SJSA1 (cell line): ENCODE measurements around the gene ASTL. TPM values are rescaled to one million over a fixed set of nuclear protein-coding genes. Genes with fewer than 3 reads are reported as not detected.
"Not testable (repeated sequence)": the region's sequence is repeated elsewhere in the genome, so short reads cannot be mapped to it uniquely, and the experiment has no call there.

ENCODE experiments used
- DNase-seq, 2 experiments: peaks; one replicate each; pipeline ENCODE4 v3.0.0-alpha.2; 2015 to 2020; ENCODE audit warnings: low spot score in 2 of 2, low read depth in 1 of 2
- H3K27ac ChIP-seq: fragments of 250-450 bp; sonication (Bioruptor Pico); 2 replicates; pipeline ENCODE4 v1.5.1; 2020; ENCODE audit warnings: mild to moderate bottlenecking, moderate library complexity
- H3K27me3 ChIP-seq: fragments of 250-450 bp; sonication (Bioruptor Pico); replicated peaks from 2 replicates; pipeline ENCODE4 v1.5.1; 2020; ENCODE audit warnings: mild to moderate bottlenecking, moderate library complexity
- H3K36me3 ChIP-seq: fragments of 250-450 bp; sonication (Bioruptor Pico); 2 replicates; pipeline ENCODE4 v1.5.1; 2020; ENCODE audit warnings: mild to moderate bottlenecking
- H3K4me1 ChIP-seq: fragments of 250-450 bp; sonication (Bioruptor Pico); replicated peaks from 2 replicates; pipeline ENCODE4 v1.6.1; 2021; ENCODE audit warnings: mild to moderate bottlenecking
- H3K4me3 ChIP-seq: fragments of 250-450 bp; sonication (Bioruptor Pico); 2 replicates; pipeline ENCODE4 v1.5.1; 2020; ENCODE audit warnings: mild to moderate bottlenecking
- H3K9me3 ChIP-seq: fragments of 250-450 bp; sonication (Bioruptor Pico); replicated peaks from 2 replicates; pipeline ENCODE4 v1.5.1; 2020; ENCODE audit warnings: mild to moderate bottlenecking
- total RNA-seq: library from RNA; depleted of rRNA; stranded (reverse); fragments of >200 nt; shearing (Covaris generic); gene quantifications from 2 replicates; pipeline ENCODE4 v1.2.3, GENCODE V29; 2014

ASTL gene
- total RNA-seq, 1 experiment from 2014 or later, result not detected

GRCh38 chr2:96146881-96147592 is 8.7 kb upstream of the ASTL start:
- H3K36me3 ChIP-seq, result peaks cover 6% of the 10 kb centered on the region; the same call in 1 of the 2 replicates
- peaks cover 44% of the 10 kb centered on the region for H3K4me1 ChIP-seq
- no peak overlapping the region for H3K4me3 ChIP-seq
- peaks cover 14% of the 10 kb centered on the region for H3K27me3 ChIP-seq
- no peak for DNase-seq
- no peak overlapping the region for H3K27ac ChIP-seq
- peaks cover 4% of the 10 kb centered on the region for H3K9me3 ChIP-seq

GRCh38 chr2:96146153-96146880 is 8.0 kb upstream of the ASTL start:
- H3K27ac ChIP-seq, result no peak overlapping the region
- DNase-seq, result no peak
- peaks cover 14% of the 10 kb centered on the region for H3K27me3 ChIP-seq
- H3K4me1 ChIP-seq, result peaks cover 44% of the 10 kb centered on the region
- peaks cover 4% of the 10 kb centered on the region for H3K9me3 ChIP-seq
- no peak overlapping the region for H3K4me3 ChIP-seq
- H3K36me3 ChIP-seq, result peaks cover 6% of the 10 kb centered on the region; the same call in 1 of the 2 replicates

GRCh38 chr2:96145848-96146152 is 7.5 kb upstream of the ASTL start:
- Histone ChIP-seq H3K9me3 (peaks cover 4% of the 10 kb centered on the region), H3K27ac (no peak overlapping the region), H3K4me1 (peaks cover 44% of the 10 kb centered on the region), H3K36me3 (peaks cover 6% of the 10 kb centered on the region; the same call in 1 of the 2 replicates), H3K4me3 (no peak overlapping the region), H3K27me3 (peaks cover 14% of the 10 kb centered on the region)
- no peak for DNase-seq

GRCh38 chr2:96145036-96145847 is 6.9 kb upstream of the ASTL start, which contains the start of gene DUSP2:
Gene DUSP2 (minus strand): TSS chr2:96145440. CDS start chr2:96145354, 86 bp downstream.
- peak in 1 of 2 experiments; percentile 50 for DNase-seq
- Histone ChIP-seq H3K4me3 (peak within 1 kb of the TSS; percentile 38), H3K27me3 (peaks cover 14% of the 10 kb centered on the region), H3K4me1 (peaks cover 44% of the 10 kb centered on the region), H3K9me3 (peaks cover 4% of the 10 kb centered on the region), H3K36me3 (peaks cover 6% of the 10 kb centered on the region; the same call in 1 of the 2 replicates), H3K27ac (no peak within 1 kb of the TSS)

GRCh38 chr2:96144481-96145035 is 6.3 kb upstream of the ASTL start:
- Histone ChIP-seq H3K27ac (no peak overlapping the region), H3K4me1 (peaks cover 44% of the 10 kb centered on the region), H3K4me3 (peak overlapping the region; percentile 38), H3K9me3 (peaks cover 4% of the 10 kb centered on the region), H3K27me3 (peaks cover 14% of the 10 kb centered on the region), H3K36me3 (peaks cover 6% of the 10 kb centered on the region; the same call in 1 of the 2 replicates)
- no peak for DNase-seq

GRCh38 chr2:96143848-96144480 is 5.7 kb upstream of the ASTL start:
- Histone ChIP-seq H3K27me3 (peaks cover 14% of the 10 kb centered on the region), H3K27ac (no peak overlapping the region), H3K4me3 (no peak overlapping the region), H3K4me1 (peaks cover 40% of the 10 kb centered on the region), H3K36me3 (peaks cover 6% of the 10 kb centered on the region; the same call in 1 of the 2 replicates), H3K9me3 (peaks cover 4% of the 10 kb centered on the region)
- DNase-seq, result no peak

GRCh38 chr2:96143231-96143847 is 5.0 kb upstream of the ASTL start:
- Histone ChIP-seq H3K4me3 (no peak overlapping the region), H3K9me3 (peaks cover 4% of the 10 kb centered on the region), H3K36me3 (peaks cover 6% of the 10 kb centered on the region; the same call in 1 of the 2 replicates), H3K4me1 (peaks cover 34% of the 10 kb centered on the region), H3K27me3 (peaks cover 14% of the 10 kb centered on the region), H3K27ac (no peak overlapping the region)
- no peak for DNase-seq

GRCh38 chr2:96142217-96143113 is 4.2 kb upstream of the ASTL start:
- Histone ChIP-seq H3K4me3 (no peak overlapping the region), H3K36me3 (peaks cover 6% of the 10 kb centered on the region; the same call in 1 of the 2 replicates), H3K27me3 (peaks cover 14% of the 10 kb centered on the region), H3K9me3 (peaks cover 4% of the 10 kb centered on the region), H3K4me1 (peaks cover 25% of the 10 kb centered on the region), H3K27ac (no peak overlapping the region)
- DNase-seq, result no peak

GRCh38 chr2:96141624-96141967 is 3.3 kb upstream of the ASTL start:
- H3K4me3 ChIP-seq, H3K27ac ChIP-seq, H3K9me3 ChIP-seq, H3K36me3 ChIP-seq, DNase-seq: not testable (repeated sequence)
- Histone ChIP-seq H3K27me3 (peaks cover 14% of the 10 kb centered on the region), H3K4me1 (peaks cover 17% of the 10 kb centered on the region)

- Histone ChIP-seq H3K27me3 (peaks cover 16% of the 10 kb centered on the region), H3K9me3 (peaks cover 4% of the 10 kb centered on the region), H3K4me3 (no peak overlapping the region), H3K36me3 (peaks cover 6% of the 10 kb centered on the region; the same call in 1 of the 2 replicates), H3K4me1 (peaks cover 14% of the 10 kb centered on the region), H3K27ac (no peak overlapping the region)
- DNase-seq, result no peak
Measured at GRCh38 chr2:96140941-96141623, 2.8 kb upstream of the ASTL start.

GRCh38 chr2:96139181-96139758 is 968 bp upstream of the ASTL start:
- peaks cover 11% of the 10 kb centered on the region for H3K27me3 ChIP-seq
- no peak for DNase-seq
- no peaks in the 10 kb centered on the region for H3K36me3 ChIP-seq
- no peaks in the 10 kb centered on the region; the same call in 1 of the 2 replicates for H3K4me1 ChIP-seq
- no peak overlapping the region for H3K4me3 ChIP-seq
- H3K9me3 ChIP-seq, result no peaks in the 10 kb centered on the region
- no peak overlapping the region for H3K27ac ChIP-seq
